A549 treated with GW870086 at 1 μM for 4 hours (cell line): ENCODE results near the gene FKBP8. TPM values are rescaled to one million over a fixed set of nuclear protein-coding genes. Genes with fewer than 3 reads are reported as not detected.

Experiments used
- total RNA-seq: library from RNA; stranded (reverse); fragments of 200-300 nt; extraction: Qiagen RNA extraction; gene quantifications from 5 replicates; pipeline ENCODE4 v1.2.3, GENCODE V29; 2022; ENCODE audit warnings: low read depth

FKBP8 gene
- 120 to 150 TPM (median 146 TPM) in 5 replicates for total RNA-seq

GRCh38 chr19:18542941-18543813, at the start of gene FKBP8:
Gene FKBP8 (minus strand): TSS chr19:18543573. CDS start chr19:18541970, 1,603 bp downstream.

GRCh38 chr19:18588611-18589379, 45.4 kb upstream of the FKBP8 start, which contains the start of gene REX1BD:
Gene REX1BD (plus strand): TSS chr19:18588798. CDS start chr19:18588802, 4 bp downstream.

GRCh38 chr19:18571564-18572344, 28.4 kb upstream of the FKBP8 start, which contains the start of gene UBA52:
Gene UBA52 (plus strand): TSS chr19:18571857. CDS start chr19:18573301, 1,444 bp downstream.

GRCh38 chr19:18557411-18558201, 14.2 kb upstream of the FKBP8 start, which contains the start of gene KXD1:
Gene KXD1 (plus strand): TSS chr19:18557870. CDS start chr19:18562057, 4,187 bp downstream.

GRCh38 chr19:18521692-18522123, 21.7 kb downstream of the FKBP8 start, which contains the start of gene ELL:
Gene ELL (minus strand): TSS chr19:18522070. CDS start chr19:18522055, 15 bp downstream.

Other genes starting within 250 kb of the FKBP8 start
- gene LSM4, start 220.5 kb downstream of the FKBP8 start, total RNA-seq, result 212 to 250 TPM (median 232 TPM) in 5 replicates
- gene PGPEP1, start 203.0 kb downstream of the FKBP8 start, total RNA-seq, result 1.8 to 3.6 TPM (median 2.7 TPM) in 5 replicates
- 20.9 to 43.1 TPM (median 31.3 TPM) in 5 replicates for gene GDF15, start 157.4 kb downstream of the FKBP8 start, total RNA-seq
- not detected in 5 replicates for gene LRRC25, start 146.0 kb downstream of the FKBP8 start, total RNA-seq
- 30.1 to 52.2 TPM (median 50.3 TPM) in 5 replicates for gene SSBP4, start 124.2 kb downstream of the FKBP8 start, total RNA-seq
- 30.3 to 46.1 TPM (median 41.6 TPM) in 5 replicates for gene ISYNA1, start 105.4 kb downstream of the FKBP8 start, total RNA-seq
- 4.1 to 5.6 TPM (median 5.1 TPM) in 5 replicates for gene ELL, start 21.5 kb downstream of the FKBP8 start, total RNA-seq
- gene KXD1, start 14.3 kb upstream of the FKBP8 start, total RNA-seq, result 79.5 to 112 TPM (median 101 TPM) in 5 replicates
- 1,104 to 1,219 TPM (median 1,137 TPM) in 5 replicates for gene UBA52, start 28.3 kb upstream of the FKBP8 start, total RNA-seq
- gene REX1BD, start 45.2 kb upstream of the FKBP8 start, total RNA-seq, result 46.5 to 56.7 TPM (median 56.3 TPM) in 5 replicates
- gene CRLF1, start 63.2 kb upstream of the FKBP8 start, total RNA-seq, result 2.5 to 5.2 TPM (median 3.6 TPM) in 5 replicates
- gene TMEM59L, start 69.3 kb upstream of the FKBP8 start, total RNA-seq, result 3.8 to 6.1 TPM (median 5.8 TPM) in 5 replicates
- 2.3 to 3.4 TPM (median 3.4 TPM) in 5 replicates for gene KLHL26, start 93.5 kb upstream of the FKBP8 start, total RNA-seq
- 2.5 to 4.1 TPM (median 3.6 TPM) in 5 replicates for gene CRTC1, start 140.1 kb upstream of the FKBP8 start, total RNA-seq
- gene COMP, start 247.7 kb upstream of the FKBP8 start, total RNA-seq, result 0.06 to 0.16 TPM (median 0.08 TPM) in 5 replicates